DND-41 (cell line): Measurements from ENCODE around the gene TNFAIP8.

Experiments
- EZH2 ChIP-seq: IDR thresholded peaks from 3 replicates; pipeline ENCODE4 v1.6.1; 2012; ENCODE audit warnings: borderline replicate concordance, low read depth, mild to moderate bottlenecking, moderate library complexity, low read length, inconsistent platforms; ENCODE audit not compliant: severe bottlenecking
- TF ChIP-seq, protein P1 (sequence below): IDR thresholded peaks from 2 replicates; pipeline ENCODE4 v1.5.1; 2012; ENCODE audit warnings: borderline replicate concordance, low read length, moderate library complexity, mild to moderate bottlenecking; ENCODE audit not compliant: poor library complexity, severe bottlenecking; ENCODE audit errors: extremely low read depth

- no peak for TF ChIP-seq EZH2
- TF ChIP-seq, protein P1, sequence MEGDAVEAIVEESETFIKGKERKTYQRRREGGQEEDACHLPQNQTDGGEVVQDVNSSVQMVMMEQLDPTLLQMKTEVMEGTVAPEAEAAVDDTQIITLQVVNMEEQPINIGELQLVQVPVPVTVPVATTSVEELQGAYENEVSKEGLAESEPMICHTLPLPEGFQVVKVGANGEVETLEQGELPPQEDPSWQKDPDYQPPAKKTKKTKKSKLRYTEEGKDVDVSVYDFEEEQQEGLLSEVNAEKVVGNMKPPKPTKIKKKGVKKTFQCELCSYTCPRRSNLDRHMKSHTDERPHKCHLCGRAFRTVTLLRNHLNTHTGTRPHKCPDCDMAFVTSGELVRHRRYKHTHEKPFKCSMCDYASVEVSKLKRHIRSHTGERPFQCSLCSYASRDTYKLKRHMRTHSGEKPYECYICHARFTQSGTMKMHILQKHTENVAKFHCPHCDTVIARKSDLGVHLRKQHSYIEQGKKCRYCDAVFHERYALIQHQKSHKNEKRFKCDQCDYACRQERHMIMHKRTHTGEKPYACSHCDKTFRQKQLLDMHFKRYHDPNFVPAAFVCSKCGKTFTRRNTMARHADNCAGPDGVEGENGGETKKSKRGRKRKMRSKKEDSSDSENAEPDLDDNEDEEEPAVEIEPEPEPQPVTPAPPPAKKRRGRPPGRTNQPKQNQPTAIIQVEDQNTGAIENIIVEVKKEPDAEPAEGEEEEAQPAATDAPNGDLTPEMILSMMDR: no peak
These were observed 41.9 kb downstream of the TNFAIP8 start for GRCh38 chr5:119397518-119398380.
